ENCODE results near the gene NCAN. TPM values are rescaled to one million over a fixed set of nuclear protein-coding genes. Genes with fewer than 3 reads are reported as not detected.

The NCAN gene
- total and polyA plus RNA-seq, 2 of the 13 experiments (the other 11 are each of a cell fraction or from before 2014, with no cell fraction given): not detected

GRCh38 chr19:19226663-19227062, 14.9 kb downstream of the NCAN start:
- H3K27me3 ChIP-seq (ENCODE audit: control insufficient read depth in 1 of 2, insufficient read depth in 2 of 2, low read length in 2 of 2): peaks cover 6 to 48% of the 10 kb centered on the region in 2 experiments
- no peaks in the 10 kb centered on the region for H3K36me3 ChIP-seq (replicated peaks in 1 of 2; ENCODE audit: control insufficient read depth in 1 of 2, insufficient read depth in 2 of 2, low read length in 2 of 2)
- no peak overlapping the region for H3K27ac ChIP-seq (ENCODE audit: extremely low read length, insufficient read depth, low read length)
- H3K4me2 ChIP-seq (ENCODE audit: low read depth, low read length): no peak overlapping the region
- ChIA-PET POLR2A (no interaction called here), CTCF (ENCODE audit: low intra/inter-chr PET ratio, low total read pairs) (no interaction called here)
- peaks cover 32% of the 10 kb centered on the region for H3K4me1 ChIP-seq (ENCODE audit: insufficient read depth, low read length)
- no peak for FAIRE-seq
- H3K9ac ChIP-seq (ENCODE audit: insufficient read depth, low read depth, low read length): no peak overlapping the region
- TF ChIP-seq ZNF878 (CRISPR knock-in tag; IDR thresholded peaks at IDR 0.05) (no peak), PCBP2 (optimal IDR thresholded peaks at IDR 0.05; ENCODE audit: low read depth, low read length, poor library complexity, severe bottlenecking) (no peak), ZFAT (CRISPR knock-in tag; conservative IDR thresholded peaks at IDR 0.05) (no peak), TGIF2 (CRISPR knock-in tag; IDR thresholded peaks at IDR 0.05) (no peak), ZNF761 (CRISPR knock-in tag; conservative IDR thresholded peaks at IDR 0.05) (no peak), GMEB1 (CRISPR knock-in tag; IDR thresholded peaks at IDR 0.05; ENCODE audit: borderline replicate concordance) (no peak), NR0B2 (CRISPR knock-in tag; IDR thresholded peaks at IDR 0.05) (no peak), PREB (CRISPR knock-in tag; IDR thresholded peaks at IDR 0.05) (no peak), ZNF543 (CRISPR knock-in tag; IDR thresholded peaks at IDR 0.05) (no peak), MLXIP (CRISPR knock-in tag; IDR thresholded peaks at IDR 0.05; ENCODE audit: borderline replicate concordance) (no peak), HCFC1 (IDR thresholded peaks at IDR 0.05; ENCODE audit: low read depth, low read length) (no peak)
- DNase-seq (ENCODE audit: low spot score): no peak
- no peaks in the 10 kb centered on the region for H4K20me1 ChIP-seq (ENCODE audit: insufficient read depth, low read length)
- intact Hi-C loops (cut with micrococcal nuclease; ENCODE audit: unreplicated experiment): loop anchor here (5.0 kb wide), 1 partner anchor 46 kb away; the partner anchor contains the start of gene TM6SF2
- H3K9me3 ChIP-seq (ENCODE audit: low read length): no peaks in the 10 kb centered on the region
- in situ Hi-C loops (cut with HindIII; ENCODE audit: extremely low pct_ligation_motif_present, low pct_unique_long_range_greater_than_20kb): no loop called here
- H3K4me3 ChIP-seq (replicated peaks in 1 of 3; ENCODE audit: insufficient read depth in 1 of 3, low read depth in 2 of 3, low read length in 3 of 3): no peak overlapping the region
- H3K79me2 ChIP-seq (ENCODE audit: insufficient read depth, low read length): no peaks in the 10 kb centered on the region
- BruUV-seq (replicated peaks): no TSS peak
- H2AFZ ChIP-seq (ENCODE audit: low read length): no peak overlapping the region
- WGBS (ENCODE audit: low lambda C conversion rate): 23% methylated on average over 6 of the region's 10 CpGs
- no peak for ATAC-seq

All from HepG2 (cell line).